ENCODE results near the gene ZBTB20. TPM values are rescaled to one million over a fixed set of nuclear protein-coding genes. Genes with fewer than 3 reads are reported as not detected.
A peak's percentile ranks its signal among the peaks of the same experiment; 100 is the strongest.

Gene ZBTB20
- total RNA-seq, 1 experiment from 2014 or later, result 7.7 TPM

- H3K27ac ChIP-seq, result no peak overlapping the region
- no peak for DNase-seq
- no peaks in the 10 kb centered on the region for H3K4me1 ChIP-seq
- H3K36me3 ChIP-seq, result no peaks in the 10 kb centered on the region
- H3K9me3 ChIP-seq (replicated peaks), result no peaks in the 10 kb centered on the region
- H3K27me3 ChIP-seq, result no peaks in the 10 kb centered on the region
- H3K4me3 ChIP-seq, result no peak overlapping the region
Observed at GRCh38 chr3:115161168-115161834, 14.2 kb upstream of the ZBTB20 start.

- no peaks in the 10 kb centered on the region for H3K9me3 ChIP-seq (replicated peaks)
Observed at GRCh38 chr3:115160295-115160694, 13.2 kb upstream of the ZBTB20 start.

GRCh38 chr3:115156046-115156654 lies 9.1 kb upstream of the ZBTB20 start:
- Histone ChIP-seq H3K36me3 (no peaks in the 10 kb centered on the region), H3K27me3 (no peaks in the 10 kb centered on the region), H3K4me1 (no peaks in the 10 kb centered on the region), H3K9me3 (replicated peaks) (no peaks in the 10 kb centered on the region), H3K27ac (no peak overlapping the region), H3K4me3 (no peak overlapping the region)
- DNase-seq, result no peak

More at GRCh38 chr3:115160295-115160694, 13.2 kb upstream of the ZBTB20 start:
- Histone ChIP-seq H3K4me1 (no peaks in the 10 kb centered on the region), H3K27me3 (no peaks in the 10 kb centered on the region), H3K4me3 (no peak overlapping the region), H3K36me3 (no peaks in the 10 kb centered on the region), H3K27ac (no peak overlapping the region)
- DNase-seq, result no peak

GRCh38 chr3:115154611-115155010 lies 7.5 kb upstream of the ZBTB20 start:
- no peak overlapping the region for H3K27ac ChIP-seq
- H3K9me3 ChIP-seq (replicated peaks), result peaks cover 5% of the 10 kb centered on the region
- no peaks in the 10 kb centered on the region for H3K36me3 ChIP-seq
- H3K4me3 ChIP-seq, result no peak overlapping the region
- no peaks in the 10 kb centered on the region for H3K4me1 ChIP-seq
- H3K27me3 ChIP-seq, result no peaks in the 10 kb centered on the region
- DNase-seq, result no peak

- H3K4me3 ChIP-seq, result no peak overlapping the region
- H3K27ac ChIP-seq, result no peak overlapping the region
- peak in 1 of 2 experiments; percentile 19 for DNase-seq
- H3K4me1 ChIP-seq, result peaks cover 8% of the 10 kb centered on the region
- H3K27me3 ChIP-seq, result no peaks in the 10 kb centered on the region
- H3K36me3 ChIP-seq, result no peaks in the 10 kb centered on the region
- H3K9me3 ChIP-seq (replicated peaks), result peaks cover 5% of the 10 kb centered on the region
Observed at GRCh38 chr3:115151921-115152320, 4.8 kb upstream of the ZBTB20 start.

GRCh38 chr3:115148142-115148790 lies 1.2 kb upstream of the ZBTB20 start:
- Histone ChIP-seq H3K27ac (peak overlapping the region; percentile 91), H3K4me3 (peak overlapping the region; percentile 96), H3K4me1 (peaks cover 13% of the 10 kb centered on the region), H3K27me3 (no peaks in the 10 kb centered on the region), H3K9me3 (replicated peaks) (peaks cover 5% of the 10 kb centered on the region), H3K36me3 (no peaks in the 10 kb centered on the region)
- DNase-seq, result peak in 1 of 2 experiments; percentile 46

GRCh38 chr3:115147329-115148141 lies 447 bp upstream of the ZBTB20 start:
- Histone ChIP-seq H3K27me3 (no peaks in the 10 kb centered on the region), H3K4me3 (peak overlapping the region; percentile 96), H3K27ac (peak overlapping the region; percentile 98), H3K36me3 (no peaks in the 10 kb centered on the region), H3K4me1 (peaks cover 13% of the 10 kb centered on the region), H3K9me3 (replicated peaks) (peaks cover 5% of the 10 kb centered on the region)
- peak; percentile 98 to 100 for DNase-seq

- H3K27me3 ChIP-seq, result no peaks in the 10 kb centered on the region
Observed at GRCh38 chr3:115146032-115146417, 1.1 kb downstream of the ZBTB20 start.

GRCh38 chr3:115141033-115141757 lies 5.9 kb downstream of the ZBTB20 start:
- H3K27me3 ChIP-seq, result no peaks in the 10 kb centered on the region
- no peaks in the 10 kb centered on the region for H3K36me3 ChIP-seq
- no peak overlapping the region for H3K4me3 ChIP-seq
- H3K9me3 ChIP-seq (replicated peaks), result no peaks in the 10 kb centered on the region
- no peak for DNase-seq
- H3K4me1 ChIP-seq, result peaks cover 6% of the 10 kb centered on the region; the same call in 1 of the 2 replicates
- no peak overlapping the region for H3K27ac ChIP-seq

More at GRCh38 chr3:115146032-115146417, 1.1 kb downstream of the ZBTB20 start:
- peaks cover 5% of the 10 kb centered on the region for H3K9me3 ChIP-seq (replicated peaks)
- peak overlapping the region; percentile 96 for H3K4me3 ChIP-seq
- peak overlapping the region; percentile 98 for H3K27ac ChIP-seq
- H3K36me3 ChIP-seq, result no peaks in the 10 kb centered on the region
- DNase-seq, result peak; percentile 69 to 82
- peaks cover 13% of the 10 kb centered on the region for H3K4me1 ChIP-seq

- H3K27ac ChIP-seq, result no peak overlapping the region
- H3K36me3 ChIP-seq, result no peaks in the 10 kb centered on the region
- no peak overlapping the region for H3K4me3 ChIP-seq
- no peaks in the 10 kb centered on the region for H3K9me3 ChIP-seq (replicated peaks)
- H3K27me3 ChIP-seq, result no peaks in the 10 kb centered on the region
- DNase-seq, result no peak
- H3K4me1 ChIP-seq, result no peaks in the 10 kb centered on the region
Observed at GRCh38 chr3:115139072-115139471, 8.0 kb downstream of the ZBTB20 start.

GRCh38 chr3:115134648-115135347 lies 12.3 kb downstream of the ZBTB20 start:
- no peak overlapping the region for H3K27ac ChIP-seq
- no peaks in the 10 kb centered on the region for H3K27me3 ChIP-seq
- no peaks in the 10 kb centered on the region for H3K4me1 ChIP-seq
- no peaks in the 10 kb centered on the region for H3K36me3 ChIP-seq
- H3K4me3 ChIP-seq, result no peak overlapping the region
- no peak for DNase-seq
- H3K9me3 ChIP-seq (replicated peaks), result no peaks in the 10 kb centered on the region

GRCh38 chr3:115127208-115127607 lies 19.9 kb downstream of the ZBTB20 start:
- no peaks in the 10 kb centered on the region for H3K36me3 ChIP-seq
- no peaks in the 10 kb centered on the region for H3K27me3 ChIP-seq
- H3K4me3 ChIP-seq, result no peak overlapping the region
- no peaks in the 10 kb centered on the region for H3K4me1 ChIP-seq
- DNase-seq, result no peak
- no peak overlapping the region for H3K27ac ChIP-seq
- no peaks in the 10 kb centered on the region for H3K9me3 ChIP-seq (replicated peaks)

GRCh38 chr3:115120597-115120996 lies 26.5 kb downstream of the ZBTB20 start:
- DNase-seq, result no peak
- Histone ChIP-seq H3K9me3 (replicated peaks) (no peaks in the 10 kb centered on the region), H3K27me3 (no peaks in the 10 kb centered on the region)

GRCh38 chr3:115113367-115113766 lies 33.7 kb downstream of the ZBTB20 start:
- Histone ChIP-seq H3K4me3 (no peak overlapping the region), H3K27me3 (no peaks in the 10 kb centered on the region), H3K4me1 (peaks cover 32% of the 10 kb centered on the region), H3K36me3 (no peaks in the 10 kb centered on the region), H3K9me3 (replicated peaks) (no peaks in the 10 kb centered on the region), H3K27ac (peak overlapping the region; percentile 91)
- DNase-seq, result peak; percentile 55 to 60

More at GRCh38 chr3:115120597-115120996, 26.5 kb downstream of the ZBTB20 start:
- no peak overlapping the region for H3K4me3 ChIP-seq
- no peaks in the 10 kb centered on the region for H3K4me1 ChIP-seq
- no peak overlapping the region for H3K27ac ChIP-seq
- H3K36me3 ChIP-seq, result no peaks in the 10 kb centered on the region
